Endometrial microvascular endothelial cells (primary cell): ENCODE measurements around the gene PRTN3. TPM values are rescaled to one million over a fixed set of nuclear protein-coding genes. Genes with fewer than 3 reads are reported as not detected.

ENCODE experiments used
- in situ Hi-C: cut with HindIII; loops from 2 replicates; pipeline ENCODE4 v1.10.0; 2017; ENCODE audit warnings: low sequenced_read_pairs, low pct_unique_long_range_greater_than_20kb; ENCODE audit errors: inconsistent ontology term
- total RNA-seq: library from RNA; depleted of rRNA; stranded (reverse); fragments of >200 nt; gene quantifications from one replicate; pipeline ENCODE4 v1.2.3, GENCODE V29; 2015; ENCODE audit errors: inconsistent ontology term

The PRTN3 gene
- total RNA-seq, 1 donor from 2014 or later = not detected

- in situ Hi-C loops = no loop called here
Measured at GRCh38 chr19:802498-803098, 38.2 kb upstream of the PRTN3 start.

GRCh38 chr19:803099-803561 is 37.7 kb upstream of the PRTN3 start:
- in situ Hi-C loops = no loop called here

DNA sequence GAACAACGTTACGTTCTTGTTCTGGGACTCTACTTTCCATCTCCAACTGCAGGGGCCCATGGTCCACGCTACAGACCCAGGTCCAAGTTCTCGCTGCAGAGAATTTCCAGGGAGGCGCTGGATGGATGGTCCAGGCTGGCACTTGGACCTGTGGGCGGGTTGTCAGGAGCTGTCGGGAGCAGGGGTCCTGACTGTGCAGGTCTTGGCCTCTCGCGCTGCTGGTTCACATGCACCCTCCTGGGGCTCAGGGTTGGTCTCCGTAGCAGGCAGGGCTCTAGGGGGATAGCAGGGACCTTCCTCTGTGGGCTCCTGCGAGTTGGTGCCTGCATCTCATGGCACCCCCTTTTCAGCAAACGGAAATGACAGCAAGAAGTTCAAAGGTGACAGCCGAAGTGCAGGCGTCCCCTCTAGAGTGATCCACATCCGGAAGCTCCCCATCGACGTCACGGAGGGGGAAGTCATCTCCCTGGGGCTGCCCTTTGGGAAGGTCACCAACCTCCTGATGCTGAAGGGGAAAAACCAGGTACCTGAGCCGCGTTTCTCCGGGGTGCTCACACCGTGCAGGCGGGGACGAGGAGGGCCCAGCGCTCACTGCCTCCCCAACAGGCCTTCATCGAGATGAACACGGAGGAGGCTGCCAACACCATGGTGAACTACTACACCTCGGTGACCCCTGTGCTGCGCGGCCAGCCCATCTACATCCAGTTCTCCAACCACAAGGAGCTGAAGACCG is 36.9 kb upstream of the PRTN3 start:
- in situ Hi-C loops = no loop called here

DNA sequence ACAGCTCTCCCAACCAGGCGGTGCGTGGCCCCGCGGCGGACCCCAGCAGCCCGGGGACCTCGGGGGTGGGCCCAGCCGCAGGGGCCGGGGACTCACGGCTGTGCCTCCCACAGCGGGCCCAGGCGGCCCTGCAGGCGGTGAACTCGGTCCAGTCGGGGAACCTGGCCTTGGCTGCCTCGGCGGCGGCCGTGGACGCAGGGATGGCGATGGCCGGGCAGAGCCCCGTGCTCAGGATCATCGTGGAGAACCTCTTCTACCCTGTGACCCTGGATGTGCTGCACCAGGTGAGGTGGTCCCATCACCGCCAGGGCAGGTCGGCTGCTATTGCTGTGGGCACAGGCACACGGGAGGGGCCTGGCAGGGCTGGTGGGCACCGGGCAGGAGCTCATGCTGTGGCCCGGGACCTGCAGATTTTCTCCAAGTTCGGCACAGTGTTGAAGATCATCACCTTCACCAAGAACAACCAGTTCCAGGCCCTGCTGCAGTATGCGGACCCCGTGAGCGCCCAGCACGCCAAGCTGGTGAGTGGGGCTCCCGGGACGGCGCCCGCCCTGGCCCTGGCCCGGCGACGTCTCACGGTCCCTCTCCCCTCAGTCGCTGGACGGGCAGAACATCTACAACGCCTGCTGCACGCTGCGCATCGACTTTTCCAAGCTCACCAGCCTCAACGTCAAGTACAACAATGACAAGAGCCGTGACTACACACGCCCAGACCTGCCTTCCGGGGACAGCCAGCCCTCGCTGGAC is 36.2 kb upstream of the PRTN3 start:
- in situ Hi-C loops = no loop called here

- in situ Hi-C loops = no loop called here
Measured at GRCh38 chr19:805166-805551, 35.6 kb upstream of the PRTN3 start.

GRCh38 chr19:805600-806550 is 34.9 kb upstream of the PRTN3 start:
- in situ Hi-C loops = no loop called here

- in situ Hi-C loops = no loop called here
Measured at GRCh38 chr19:806815-807421, 33.9 kb upstream of the PRTN3 start.

DNA sequence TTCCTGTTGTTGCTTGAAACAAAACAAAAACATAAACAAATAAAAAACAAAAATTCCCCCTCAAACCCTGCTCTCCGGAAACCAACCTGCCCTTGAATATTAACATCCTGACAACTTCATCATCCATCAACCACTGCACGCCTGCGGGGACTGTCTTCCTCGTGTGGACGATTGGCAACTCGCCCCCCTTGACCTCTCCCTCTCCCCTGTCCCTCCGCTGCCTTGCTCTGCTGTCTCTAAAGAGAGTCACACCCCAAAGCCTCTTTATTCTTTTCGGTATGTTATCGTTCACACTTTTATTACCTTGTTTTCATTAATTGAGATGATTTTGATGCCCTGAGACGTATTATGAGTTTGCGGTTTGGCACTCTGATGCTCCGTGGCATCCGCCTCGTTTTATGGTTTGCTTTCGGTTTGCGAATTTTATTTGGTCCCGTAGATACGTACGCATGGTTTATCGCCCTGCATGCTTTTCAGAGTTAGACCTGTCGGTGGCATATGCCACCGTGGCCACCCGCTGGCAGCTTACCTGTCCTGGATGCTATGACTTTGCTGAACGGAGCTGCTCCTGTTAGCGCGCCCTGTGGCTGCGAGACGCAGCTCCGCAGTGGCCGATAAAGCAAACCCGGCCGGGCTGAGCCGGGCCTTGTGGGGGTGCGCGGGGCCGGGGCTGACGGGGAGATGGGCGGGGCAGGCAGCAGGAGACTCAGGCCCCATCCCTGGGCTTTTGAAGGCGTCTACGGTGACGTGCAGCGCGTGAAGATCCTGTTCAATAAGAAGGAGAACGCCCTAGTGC is 33.0 kb upstream of the PRTN3 start:
- in situ Hi-C loops = no loop called here

DNA sequence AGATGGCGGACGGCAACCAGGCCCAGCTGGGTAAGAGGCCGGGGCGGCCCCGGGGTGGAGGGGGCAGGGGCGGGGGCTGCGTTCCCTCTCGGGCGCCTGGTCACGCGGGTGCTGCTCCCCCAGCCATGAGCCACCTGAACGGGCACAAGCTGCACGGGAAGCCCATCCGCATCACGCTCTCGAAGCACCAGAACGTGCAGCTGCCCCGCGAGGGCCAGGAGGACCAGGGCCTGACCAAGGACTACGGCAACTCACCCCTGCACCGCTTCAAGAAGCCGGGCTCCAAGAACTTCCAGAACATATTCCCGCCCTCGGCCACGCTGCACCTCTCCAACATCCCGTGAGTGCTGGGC is 32.4 kb upstream of the PRTN3 start:
- in situ Hi-C loops = no loop called here

DNA sequence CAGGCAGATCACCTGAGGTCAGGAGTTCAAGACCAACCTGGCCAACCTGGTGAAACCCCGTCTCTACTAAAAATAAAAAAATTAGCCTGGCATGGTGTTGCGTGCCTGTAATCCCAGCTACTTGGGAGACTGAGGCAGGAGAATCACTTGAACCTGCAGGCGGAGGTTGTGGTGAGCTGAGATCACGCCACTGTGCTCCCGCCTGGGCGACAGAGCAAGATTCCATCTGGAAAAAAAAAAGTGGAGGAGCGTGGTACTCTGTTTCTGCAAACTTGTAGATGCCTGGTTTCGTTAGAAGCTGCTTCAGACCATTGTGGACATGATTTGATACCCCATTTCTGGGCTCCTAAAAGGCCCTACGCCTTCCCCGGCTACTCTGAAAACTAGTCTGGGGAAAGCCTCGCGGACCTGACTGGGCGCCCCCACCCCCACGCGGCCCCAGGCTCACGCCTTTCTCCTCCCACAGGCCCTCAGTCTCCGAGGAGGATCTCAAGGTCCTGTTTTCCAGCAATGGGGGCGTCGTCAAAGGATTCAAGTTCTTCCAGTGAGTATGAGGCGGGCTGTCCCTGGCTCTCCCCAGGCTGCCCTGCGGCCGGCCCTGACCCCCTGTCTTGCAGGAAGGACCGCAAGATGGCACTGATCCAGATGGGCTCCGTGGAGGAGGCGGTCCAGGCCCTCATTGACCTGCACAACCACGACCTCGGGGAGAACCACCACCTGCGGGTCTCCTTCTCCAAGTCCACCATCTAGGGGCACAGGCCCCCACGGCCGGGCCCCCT is 30.5 kb upstream of the PRTN3 start:
- in situ Hi-C loops = no loop called here

DNA sequence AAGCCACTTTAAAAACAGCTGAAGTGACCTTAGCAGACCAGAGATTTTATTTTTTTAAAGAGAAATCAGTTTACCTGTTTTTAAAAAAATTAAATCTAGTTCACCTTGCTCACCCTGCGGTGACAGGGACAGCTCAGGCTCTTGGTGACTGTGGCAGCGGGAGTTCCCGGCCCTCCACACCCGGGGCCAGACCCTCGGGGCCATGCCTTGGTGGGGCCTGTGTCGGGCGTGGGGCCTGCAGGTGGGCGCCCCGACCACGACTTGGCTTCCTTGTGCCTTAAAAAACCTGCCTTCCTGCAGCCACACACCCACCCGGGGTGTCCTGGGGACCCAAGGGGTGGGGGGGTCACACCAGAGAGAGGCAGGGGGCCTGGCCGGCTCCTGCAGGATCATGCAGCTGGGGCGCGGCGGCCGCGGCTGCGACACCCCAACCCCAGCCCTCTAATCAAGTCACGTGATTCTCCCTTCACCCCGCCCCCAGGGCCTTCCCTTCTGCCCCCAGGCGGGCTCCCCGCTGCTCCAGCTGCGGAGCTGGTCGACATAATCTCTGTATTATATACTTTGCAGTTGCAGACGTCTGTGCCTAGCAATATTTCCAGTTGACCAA is 29.8 kb upstream of the PRTN3 start:
- in situ Hi-C loops = no loop called here

GRCh38 chr19:811506-812048 is 29.2 kb upstream of the PRTN3 start:
- in situ Hi-C loops = no loop called here

GRCh38 chr19:812049-812746 is 28.6 kb upstream of the PRTN3 start:
- in situ Hi-C loops = no loop called here

GRCh38 chr19:812747-813218 is 28.0 kb upstream of the PRTN3 start:
- in situ Hi-C loops = no loop called here

DNA sequence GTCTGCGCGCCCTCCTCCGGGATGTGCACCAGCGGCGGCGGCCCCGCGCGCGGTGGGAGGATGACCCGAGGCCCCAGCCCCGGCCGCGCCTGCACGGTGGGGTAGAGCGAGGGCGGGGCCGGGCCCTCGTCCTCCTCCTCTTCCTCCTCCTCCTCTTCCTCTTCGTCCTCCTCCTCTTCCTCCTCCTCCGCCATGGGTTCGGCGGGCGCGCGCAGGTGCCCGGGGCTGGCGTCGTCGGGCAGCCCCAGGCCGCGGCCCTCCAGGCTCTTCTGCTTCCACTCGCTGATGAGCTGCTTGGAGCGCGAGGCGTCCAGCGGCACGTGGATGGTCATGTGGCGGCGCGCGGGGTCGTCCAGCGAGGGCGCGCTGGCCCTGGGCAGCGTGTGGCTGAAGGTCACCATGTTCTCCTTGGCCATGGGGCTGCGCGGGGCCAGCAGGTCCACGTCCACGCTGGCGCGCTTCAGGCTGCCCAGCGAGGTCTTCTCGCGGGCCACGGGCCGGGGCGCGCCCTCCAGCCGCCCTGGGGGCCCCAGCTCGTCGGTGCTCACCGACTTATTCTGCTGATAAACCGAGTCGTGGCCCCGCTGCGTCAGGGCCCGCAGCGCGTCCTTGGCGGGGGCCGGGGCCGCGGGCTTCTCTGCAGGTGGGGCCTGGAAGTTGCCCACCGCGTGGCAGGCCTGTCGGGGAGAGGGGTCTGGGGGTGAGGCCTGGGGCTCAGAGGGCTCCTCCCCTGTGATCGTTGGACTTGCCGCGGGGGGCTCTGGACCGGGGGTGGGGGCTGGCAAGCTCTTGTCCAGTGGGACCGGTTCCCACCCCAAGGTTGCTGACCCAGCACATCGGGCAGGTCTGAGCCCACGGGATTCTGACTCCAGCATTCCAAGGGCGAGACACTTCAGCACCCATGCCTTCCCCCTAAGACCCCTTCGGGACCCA is 27.3 kb upstream of the PRTN3 start:
- in situ Hi-C loops = no loop called here
